Stimulated activated CD4-positive, alpha-beta T cell treated with anti-CD3 and anti-CD28 coated beads, Interleukin-15, amount 100 ng/mL, for 48 hours (primary cell): Measurements from ENCODE around the gene MPPED1.

ENCODE experiments used
- DNase-seq, 2 donors: peaks; one replicate each; pipeline ENCODE4 v3.0.0-alpha.2; 2020; ENCODE audit warnings: low read depth in 2 of 2

The MPPED1 gene

DNA sequence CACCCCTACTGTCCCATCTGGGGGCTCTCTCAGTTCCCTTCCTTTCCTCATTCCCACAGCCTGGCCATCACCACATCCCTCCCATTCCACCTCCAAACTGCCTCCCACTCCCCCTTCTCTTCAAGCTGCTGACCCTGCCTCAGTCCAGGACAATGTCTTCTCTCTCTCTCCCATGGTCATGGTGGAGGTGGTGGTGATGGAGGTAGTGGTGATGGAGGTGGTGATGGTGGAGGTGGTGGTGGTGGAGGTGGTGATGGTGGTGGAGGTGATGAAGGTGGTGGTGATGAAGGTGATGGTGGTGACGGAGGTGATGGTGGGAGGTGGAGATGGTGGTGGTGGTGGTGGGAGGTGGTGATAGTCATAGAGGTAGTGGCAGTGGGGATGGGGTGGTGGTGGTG, 87.0 kb downstream of the MPPED1 start:
- no peak for DNase-seq

DNA sequence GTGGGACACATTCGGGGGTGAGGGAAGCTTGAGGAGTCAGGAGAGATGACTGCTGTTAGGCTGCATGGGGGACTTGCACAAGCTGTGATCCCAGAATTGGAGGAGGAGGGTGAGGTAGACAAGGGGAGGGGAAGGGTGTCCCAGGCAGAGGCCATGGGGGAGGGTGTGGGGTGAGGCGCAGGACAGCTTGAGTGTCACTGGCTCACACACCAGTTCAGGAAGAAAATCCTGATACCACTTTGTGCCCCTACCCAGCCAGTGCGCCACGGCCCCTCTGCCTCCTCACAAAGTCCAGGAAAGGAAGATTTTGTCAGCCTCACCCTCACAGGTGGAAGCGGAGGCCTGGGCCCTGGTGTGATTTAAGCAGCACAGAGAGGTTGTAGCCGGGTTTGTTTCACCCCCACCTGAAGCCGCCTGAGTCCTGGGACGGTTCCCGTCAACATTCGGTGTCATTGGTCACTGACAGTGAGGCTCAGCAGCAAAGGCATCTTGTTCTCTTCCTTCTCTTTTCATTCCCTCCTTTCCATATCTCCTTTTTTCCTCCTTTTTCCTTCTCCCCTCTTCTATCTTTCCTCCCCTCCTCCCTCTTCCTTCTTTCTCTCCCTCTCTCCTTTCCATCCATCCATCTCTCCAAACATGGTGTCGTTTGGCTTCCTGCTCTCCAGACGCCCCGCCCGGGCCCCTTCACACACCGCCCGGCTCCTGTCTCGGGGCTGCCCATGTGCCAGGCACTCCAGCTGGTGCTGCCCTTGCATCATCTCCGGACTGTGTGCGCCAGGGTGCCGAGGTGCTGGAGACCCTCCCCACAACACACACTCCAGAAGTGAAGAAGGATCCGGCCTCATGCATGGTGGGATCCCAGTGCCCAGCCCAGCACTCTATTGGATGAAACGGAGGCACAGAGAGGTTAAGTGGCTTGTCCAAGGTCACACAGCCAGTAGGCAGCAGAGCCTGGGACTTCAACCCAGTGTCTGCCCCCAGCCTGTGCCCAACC, 89.3 kb downstream of the MPPED1 start:
- DNase-seq, result no peak

DNA sequence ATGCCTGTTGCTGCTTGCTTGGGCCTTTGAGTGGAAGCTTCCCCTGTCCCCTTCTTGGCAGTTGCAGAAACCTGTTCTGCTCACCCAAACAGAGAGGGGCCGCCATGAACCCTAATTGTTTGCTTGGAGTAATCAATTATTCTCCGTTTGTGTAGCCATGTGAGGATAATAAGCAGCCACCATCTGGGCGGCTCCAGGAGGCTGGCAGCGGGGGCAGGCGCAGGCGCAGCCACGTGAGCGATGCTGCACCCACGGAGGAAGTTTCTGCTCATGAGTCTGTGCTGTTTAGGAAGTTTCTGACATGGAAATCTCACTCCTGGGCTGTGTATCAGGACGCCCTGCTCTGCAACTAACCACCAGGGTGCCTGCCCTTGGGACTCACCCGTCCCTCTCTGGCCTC, 90.1 kb downstream of the MPPED1 start:
- no peak for DNase-seq

DNA sequence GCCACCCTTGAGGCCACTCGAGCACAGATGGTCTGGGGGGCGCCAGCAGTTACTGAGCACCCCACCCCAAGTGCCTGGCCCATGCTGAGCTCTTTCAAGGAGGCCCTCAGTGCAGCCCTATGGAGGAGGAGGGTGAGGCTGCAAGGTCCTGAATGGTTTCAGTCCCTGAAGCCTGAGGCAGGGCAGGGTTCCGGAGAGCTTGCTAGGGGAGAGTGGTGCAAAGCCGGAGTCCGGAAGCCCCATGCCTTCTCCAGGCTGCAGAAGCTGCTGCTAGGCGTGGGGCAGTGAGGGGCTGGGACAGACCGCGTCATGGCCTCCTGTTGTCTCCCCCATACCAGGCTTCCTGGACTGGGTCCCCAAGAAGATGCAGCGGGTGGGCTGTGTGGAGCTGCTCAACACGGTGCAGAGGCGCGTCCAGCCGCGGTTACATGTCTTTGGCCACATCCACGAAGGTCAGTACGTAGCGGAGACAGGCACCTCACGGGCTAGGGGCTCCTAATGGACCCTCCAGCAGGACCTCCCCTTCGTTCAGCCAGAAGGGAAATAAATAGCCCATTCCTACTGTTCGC, 90.6 kb downstream of the MPPED1 start:
- no peak for DNase-seq

DNA sequence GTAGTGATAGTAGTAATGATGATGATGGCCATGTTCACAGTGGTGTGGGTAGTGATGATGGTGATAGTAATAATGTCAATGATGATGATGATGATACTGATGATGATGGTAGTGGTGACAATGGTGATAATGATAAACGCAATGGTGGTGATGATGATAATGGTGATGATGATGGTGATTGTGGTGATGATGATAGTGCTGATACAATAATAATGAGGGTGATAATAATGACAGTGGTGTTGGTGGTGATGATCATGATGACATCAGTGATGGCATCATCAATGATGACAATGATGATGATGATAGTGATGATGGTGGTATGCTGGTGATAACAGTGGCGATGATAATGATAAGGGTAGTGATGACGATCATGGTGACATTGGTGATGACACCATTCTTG, 92.3 kb downstream of the MPPED1 start:
- DNase-seq, result no peak

DNA sequence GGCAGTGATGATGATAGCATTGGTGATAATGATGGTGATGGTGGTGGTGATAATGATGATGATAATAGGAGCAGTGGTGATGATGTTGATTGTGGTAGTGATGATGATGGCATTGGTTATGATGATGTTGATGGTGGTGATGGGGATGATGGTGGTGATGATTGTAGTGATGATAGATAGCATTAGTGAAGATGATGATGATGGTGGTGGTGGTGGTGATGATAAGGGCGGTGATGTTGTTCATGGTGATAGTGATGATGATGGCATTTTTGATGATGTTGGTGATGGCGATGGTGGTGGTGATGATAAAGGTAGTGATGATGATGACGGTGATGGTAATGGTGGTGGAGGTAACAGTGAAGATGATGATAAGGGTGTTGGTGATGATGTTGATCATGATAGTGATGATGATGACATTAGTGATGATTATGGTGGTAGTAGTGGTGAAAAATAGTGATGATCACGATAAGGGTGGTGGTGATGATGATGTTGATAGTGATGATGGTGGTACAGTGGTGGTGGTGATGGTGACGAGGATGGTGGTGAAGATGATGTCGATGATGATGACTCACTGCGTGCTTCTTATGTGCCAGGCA, 93.0 kb downstream of the MPPED1 start:
- DNase-seq, result no peak

DNA sequence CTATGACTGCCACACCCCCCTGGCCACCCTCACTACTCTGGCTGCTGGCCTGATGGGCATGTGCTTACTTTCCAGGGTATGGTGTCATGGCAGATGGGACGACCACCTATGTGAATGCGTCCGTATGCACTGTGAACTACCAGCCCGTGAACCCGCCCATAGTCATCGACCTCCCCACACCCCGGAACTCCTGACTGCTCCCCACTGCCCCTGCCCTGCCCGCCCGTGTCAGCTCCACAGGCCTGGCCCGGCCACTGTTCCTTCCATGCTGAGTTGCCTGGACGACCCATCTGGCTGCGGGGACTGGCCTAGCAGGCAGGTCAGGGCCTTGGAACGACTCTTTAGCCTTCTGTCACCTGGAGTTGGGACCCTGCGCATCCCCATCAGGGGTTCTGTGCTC, 93.6 kb downstream of the MPPED1 start:
- DNase-seq, result no peak

DNA sequence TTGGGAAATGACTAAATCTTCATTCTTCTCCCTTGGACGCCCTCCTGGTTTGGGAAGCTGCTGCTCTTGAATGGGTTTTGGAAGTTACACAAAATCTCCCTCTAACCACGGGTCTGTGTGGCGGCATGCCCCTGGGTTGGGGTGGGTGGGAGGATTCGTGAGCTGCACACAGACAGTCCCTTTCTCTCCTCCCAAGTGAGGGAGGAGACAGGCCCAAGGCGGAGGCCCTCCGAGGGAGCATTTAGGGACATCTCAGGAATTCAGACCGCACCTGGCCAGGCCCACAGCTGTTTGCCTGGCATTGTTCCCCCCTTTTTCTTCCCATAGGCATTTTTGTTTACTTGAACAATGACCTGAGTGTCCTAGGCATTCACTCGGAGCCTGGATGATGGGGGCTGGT, 94.1 kb downstream of the MPPED1 start:
- DNase-seq, result no peak

DNA sequence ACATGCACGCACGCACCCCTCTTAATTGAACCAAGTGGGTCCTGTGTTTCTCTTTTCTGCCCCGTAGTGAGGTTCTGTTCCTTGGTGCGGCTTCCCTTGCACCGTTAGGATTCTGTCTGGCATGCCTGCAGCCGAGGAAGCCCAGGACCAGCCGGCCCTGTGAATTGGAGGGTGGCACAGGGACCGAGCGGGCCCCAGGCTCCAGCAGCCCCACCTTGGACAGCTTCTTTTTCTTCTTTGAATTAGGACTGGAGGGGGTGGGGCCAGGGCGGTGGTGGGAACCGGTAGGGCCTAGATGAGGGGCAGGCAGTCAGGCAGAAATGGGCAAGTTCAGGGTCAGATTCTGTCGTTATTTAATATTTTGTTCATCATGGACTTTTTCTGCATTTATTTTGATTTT, 94.7 kb downstream of the MPPED1 start:
- DNase-seq, result no peak

DNA sequence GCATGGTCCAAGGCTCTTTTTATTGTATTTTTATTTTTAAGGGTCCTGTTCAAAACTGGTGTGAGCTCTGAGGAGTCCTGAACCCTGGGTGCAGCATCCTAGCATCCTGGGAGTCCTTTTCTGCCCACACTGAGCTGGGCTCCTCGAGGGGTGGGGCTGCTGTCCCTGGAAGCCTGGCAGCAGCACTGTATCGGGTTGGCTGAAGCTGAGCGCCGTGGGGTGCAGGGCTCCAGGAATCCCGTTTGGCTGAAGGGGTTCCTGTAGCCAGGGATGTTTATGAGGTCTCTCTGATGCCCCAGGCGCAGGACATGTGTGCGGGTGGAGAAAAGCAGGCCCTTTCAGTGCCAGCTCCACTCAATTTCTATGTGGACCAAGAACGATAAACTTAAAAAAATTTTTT, 95.4 kb downstream of the MPPED1 start:
- DNase-seq, result no peak

DNA sequence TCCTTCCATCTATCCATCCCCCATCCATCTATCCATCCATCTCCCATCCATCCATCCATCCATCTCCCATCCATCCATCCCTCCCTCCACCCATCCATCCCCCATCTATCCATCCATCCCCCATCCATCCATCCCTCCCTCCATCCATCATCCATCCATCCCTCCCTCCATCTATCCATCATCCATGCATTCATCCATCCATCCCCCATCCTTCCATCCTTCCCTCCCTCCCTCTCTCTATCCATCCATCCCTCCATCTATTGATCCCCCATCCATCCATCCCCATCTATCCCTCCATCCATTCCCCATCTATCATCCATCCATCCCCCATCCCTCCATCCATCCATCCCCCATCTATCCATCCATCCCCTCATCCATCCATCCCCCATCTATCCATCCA, 96.7 kb downstream of the MPPED1 start:
- no peak for DNase-seq

DNA sequence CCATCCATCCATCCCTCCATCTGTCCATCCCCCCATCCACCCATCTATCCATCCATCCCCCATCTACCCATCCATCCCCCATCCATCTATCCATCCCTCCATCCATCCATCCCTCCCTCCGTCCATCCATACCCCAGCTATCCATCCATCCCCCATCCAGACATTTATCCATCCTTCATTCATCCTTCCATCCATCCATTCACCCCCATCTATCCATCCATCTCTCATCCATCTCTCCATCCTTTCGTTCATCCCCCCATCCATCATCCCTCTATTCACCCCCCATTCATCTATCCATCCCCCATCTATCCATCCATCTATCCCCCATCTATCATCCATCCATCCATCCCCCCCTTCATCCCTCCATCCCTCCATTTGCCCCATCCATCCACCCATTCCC, 97.5 kb downstream of the MPPED1 start:
- no peak for DNase-seq

DNA sequence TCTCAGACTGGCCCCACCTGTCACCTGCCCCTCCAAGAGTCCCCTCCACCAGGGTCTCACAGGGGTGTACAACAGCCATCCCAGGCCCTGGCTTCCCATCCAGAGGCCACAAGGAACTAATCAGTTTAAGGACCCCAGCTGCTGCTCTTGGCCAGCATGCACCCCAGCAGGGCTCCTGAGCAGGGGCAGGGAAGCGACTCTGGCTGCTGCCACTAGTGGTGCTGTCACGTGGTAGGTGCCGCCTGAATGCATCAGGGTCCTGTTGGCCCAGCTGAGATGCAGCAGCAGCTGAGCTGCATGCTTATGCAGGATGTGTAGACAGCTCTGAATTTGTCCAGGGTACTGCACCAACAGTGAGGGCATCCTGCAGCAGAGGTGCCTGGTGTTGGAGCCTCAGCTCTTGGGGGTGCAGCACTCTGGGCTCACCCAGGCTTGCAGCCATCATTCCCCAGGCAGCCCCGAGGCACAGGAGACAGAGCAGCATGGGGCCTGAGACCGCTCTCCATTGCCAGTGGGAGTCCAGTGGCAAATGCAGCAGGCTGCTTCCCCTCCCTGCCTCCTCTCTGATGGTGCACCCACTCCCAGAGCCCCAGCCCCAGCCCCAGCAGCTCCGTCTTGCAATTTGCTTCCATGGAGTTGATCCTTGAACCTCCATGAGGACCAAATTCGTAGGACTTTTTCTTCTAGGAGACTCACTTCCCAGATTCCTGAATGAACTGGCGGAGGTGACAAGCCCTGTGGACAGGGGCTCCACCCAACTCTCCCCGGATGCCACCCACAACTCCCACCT, 98.7 kb downstream of the MPPED1 start:
- no peak for DNase-seq

DNA sequence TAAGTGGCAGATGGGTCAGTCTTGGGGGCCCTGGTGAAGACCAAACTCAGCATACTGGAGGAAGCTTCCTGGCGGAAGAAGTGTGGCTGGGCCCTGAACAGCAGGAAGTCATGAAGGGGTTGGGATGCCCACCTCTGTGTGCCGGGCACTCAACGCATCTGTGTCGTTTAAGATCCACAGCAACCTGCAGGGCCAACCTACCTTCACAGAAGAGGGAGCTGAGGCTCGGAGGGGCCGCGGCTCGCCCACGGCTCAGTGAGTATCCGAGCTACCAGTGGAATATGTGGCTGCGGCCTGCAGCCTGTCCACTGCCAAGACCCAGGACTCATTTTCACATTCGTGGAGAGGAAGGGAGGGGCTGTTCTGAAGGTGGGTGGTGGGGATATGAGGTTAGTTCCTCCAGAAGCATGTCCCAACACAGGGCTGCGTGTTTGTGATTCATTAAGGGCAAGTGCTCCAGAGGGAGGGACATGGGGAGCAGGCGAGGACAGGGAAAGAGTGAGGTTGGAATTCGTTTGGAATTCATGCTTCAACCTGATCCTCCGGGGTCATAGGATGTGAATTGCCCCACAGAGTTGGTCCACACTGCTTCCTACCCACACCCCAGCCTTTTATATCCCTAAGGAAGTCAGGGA, 99.6 kb downstream of the MPPED1 start:
- DNase-seq, result no peak

DNA sequence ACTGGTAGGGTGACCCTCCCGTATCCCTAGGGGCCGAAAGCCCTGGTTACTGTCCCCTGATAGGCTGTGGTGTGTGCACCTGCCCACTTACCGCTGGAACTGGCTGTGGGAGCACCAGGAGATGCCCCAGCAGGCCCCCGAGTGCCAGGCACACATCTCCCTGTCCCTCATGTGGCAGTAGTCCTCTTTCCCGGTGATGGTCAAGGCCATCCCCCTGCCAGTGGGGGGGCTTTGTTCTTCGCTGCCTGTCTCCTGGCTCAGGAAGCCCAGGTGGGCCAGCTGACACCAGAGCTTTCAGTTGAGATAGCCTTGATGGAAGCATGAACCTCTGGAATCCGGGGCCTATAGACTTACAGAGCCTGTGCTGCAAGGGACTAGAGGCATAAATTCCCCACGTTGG, 100.5 kb downstream of the MPPED1 start:
- DNase-seq, result no peak

DNA sequence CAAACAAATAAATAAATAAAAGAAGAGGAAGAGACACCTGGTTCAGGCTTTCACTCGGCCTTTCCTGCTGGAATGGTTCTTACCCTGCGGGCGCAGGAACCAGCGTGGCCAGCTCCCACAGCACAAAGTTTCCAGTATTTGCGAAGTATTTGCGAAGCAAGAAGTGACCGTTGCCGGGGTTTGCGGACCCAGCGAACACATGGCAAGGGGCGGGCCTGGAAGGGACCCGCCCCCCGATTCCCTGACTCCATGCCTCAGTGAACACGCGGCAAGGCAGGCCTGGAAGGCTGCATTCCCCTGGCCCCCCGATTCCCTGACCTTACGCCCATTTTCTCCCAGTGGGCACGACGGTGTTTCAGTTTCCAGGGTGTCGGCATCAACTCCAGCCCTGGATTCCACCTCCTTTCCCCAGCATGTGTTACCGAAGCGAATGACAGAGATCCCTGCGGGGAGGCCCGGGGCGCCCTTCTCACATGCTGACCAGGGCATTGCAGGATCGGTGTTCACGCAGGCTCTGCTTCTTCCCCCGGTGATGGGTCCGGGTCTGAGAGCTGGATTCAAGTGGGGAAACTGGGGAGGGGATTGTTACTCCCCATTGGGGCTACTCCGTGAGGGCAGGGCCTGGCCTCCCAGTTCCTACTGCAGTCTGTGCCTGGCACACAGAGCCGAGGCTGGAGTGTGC, 102.8 kb downstream of the MPPED1 start:
- DNase-seq, result no peak

DNA sequence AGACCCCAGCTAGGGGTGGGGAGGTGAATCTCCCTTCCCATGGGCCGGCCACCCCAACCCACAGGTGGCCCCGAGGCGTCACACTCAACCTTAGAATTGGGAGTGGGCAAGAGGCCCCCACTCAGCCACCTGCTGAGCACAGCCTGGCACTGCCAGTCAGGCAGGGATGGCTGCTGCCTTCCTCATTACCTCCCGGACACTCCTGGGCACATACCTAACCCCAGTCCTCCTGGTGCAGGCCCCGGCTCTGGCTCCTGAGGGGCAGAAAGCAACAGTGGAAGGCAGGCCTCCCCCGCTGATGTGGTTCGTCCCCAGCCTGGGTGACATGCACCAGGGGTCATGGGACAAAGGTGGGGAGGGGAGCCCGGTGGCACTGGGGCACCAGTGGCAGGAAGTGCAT, 103.6 kb downstream of the MPPED1 start:
- DNase-seq, result no peak

DNA sequence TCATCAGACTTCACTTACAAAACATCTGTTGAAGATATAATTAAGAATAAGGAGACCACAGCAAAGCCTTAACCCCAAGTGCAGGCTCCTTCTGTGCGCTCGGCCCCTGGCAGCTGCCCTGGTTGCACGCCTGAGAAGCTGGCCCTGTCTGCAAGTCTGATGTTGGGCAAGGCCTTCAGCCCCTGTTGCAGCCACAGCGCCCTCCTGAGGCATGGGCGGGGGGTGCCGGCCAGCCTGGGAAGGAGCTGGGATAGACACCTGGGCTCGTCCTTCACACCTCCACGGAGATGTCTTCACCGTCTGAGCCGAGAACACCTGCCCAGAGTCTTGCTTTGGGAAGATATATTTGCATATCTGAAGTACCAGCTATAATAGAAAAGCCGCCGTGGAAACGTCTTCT, 104.1 kb downstream of the MPPED1 start:
- no peak for DNase-seq

DNA sequence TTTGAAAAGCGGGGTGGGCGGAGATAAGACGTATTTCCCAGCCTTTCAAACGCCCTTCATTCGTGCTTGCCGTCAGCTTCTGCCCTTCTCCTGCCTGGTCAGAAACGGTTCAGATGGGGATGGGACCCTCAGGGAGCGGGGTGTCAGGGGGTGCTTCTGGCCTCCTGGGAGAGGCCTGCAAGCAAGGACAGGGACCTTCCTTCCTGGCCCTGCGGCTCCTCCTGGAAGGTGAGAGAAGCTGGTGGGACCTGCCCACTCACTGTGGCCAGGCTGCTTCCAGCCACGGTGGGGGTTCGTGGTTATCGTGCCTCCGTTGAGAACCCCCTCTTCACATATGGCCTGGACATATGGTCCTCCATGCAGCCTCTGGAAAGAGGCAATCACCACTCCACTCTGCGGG, 104.6 kb downstream of the MPPED1 start:
- DNase-seq, result no peak

DNA sequence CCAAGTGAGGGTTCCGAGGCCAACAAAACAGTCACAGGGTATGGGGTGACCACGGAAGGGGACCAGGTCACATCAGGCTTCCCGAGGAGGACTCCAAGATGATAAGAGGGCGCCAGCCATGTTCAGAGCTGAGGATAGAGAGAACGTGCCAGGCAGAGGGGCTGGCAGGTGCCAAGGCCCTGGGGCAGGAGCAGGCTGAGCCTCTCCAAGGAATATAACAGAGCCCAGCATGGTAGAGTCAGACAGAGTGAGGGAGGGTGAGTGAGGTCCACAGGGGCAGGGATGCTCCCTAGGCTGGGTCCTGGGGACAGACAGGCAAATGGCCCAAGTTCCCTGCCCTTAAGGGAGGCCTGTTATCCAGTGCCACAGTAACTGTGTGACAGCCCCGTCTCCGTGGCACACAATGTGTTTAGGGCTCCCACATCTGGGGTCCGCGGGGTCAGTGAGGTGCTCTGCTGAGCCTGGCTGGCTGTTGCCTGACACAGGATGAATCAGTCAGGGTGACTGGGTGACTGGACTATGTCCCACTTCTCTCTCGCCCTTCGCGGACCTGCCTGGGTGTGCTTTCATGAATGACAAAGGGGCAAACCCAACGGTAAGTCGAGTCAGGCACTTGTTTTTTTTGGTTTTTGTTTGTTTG, 105.3 kb downstream of the MPPED1 start:
- DNase-seq, result no peak

DNA sequence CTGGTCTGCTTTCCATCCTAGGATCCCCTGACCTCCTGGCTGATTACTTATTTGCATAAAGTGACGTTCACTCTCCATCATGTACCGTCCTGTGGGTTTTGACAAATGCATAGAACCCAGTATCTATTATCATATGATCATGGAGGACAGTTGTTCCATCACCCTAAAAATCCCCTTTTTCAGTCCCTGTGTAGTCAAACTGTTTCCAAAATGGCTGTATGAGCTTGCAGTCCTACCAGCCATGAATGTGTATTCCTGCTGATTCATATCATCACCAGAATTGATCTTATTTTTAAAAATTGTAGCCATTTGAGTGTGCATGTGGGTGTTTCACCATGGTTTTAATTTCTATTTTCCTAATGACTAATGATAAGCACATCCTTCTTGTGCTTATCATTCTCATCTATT, 108.8 kb downstream of the MPPED1 start:
- DNase-seq, result no peak
